Measurements from ENCODE around the gene ILF2.

Gene ILF2

GRCh38 chr1:153624965-153625611 is 45.7 kb downstream of the ILF2 start:
- Histone ChIP-seq H2BK5ac (ENCODE audit: low read length) (no peak overlapping the region), H2BK12ac (ENCODE audit: low read length) (no peak overlapping the region), H3K14ac (ENCODE audit: low read length) (no peak overlapping the region), H3K27me3 (ENCODE audit: control insufficient read depth in 3 of 3, insufficient read depth in 3 of 3, low read depth in 1 of 3, low read length in 3 of 3) (no peaks in the 10 kb centered on the region), H3K27ac (replicated peaks; ENCODE audit: low read length) (no peak overlapping the region), H3K36me3 (replicated peaks in 1 of 2; ENCODE audit: control insufficient read depth in 2 of 2, insufficient read depth in 2 of 2, low read length in 2 of 2) (peaks cover 0 to 35% of the 10 kb centered on the region in 2 donors), H3K4ac (ENCODE audit: low read length) (no peak overlapping the region), H3K23ac (ENCODE audit: low read depth, low read length, poor library complexity) (no peak overlapping the region), H3K9me3 (replicated peaks in 1 of 2; ENCODE audit: control insufficient read depth in 2 of 2, insufficient read depth in 1 of 2, low read depth in 1 of 2, low read length in 2 of 2) (no peaks in the 10 kb centered on the region), H3K4me3 (ENCODE audit: low read length in 2 of 2) (no peak overlapping the region), H3K4me2 (ENCODE audit: insufficient read depth, low read length, poor library complexity, severe bottlenecking) (no peak overlapping the region), H3K18ac (ENCODE audit: low read length) (no peak overlapping the region), H2BK15ac (ENCODE audit: low read length) (no peak overlapping the region), H2BK120ac (ENCODE audit: low read depth, low read length) (no peak overlapping the region), H4K8ac (ENCODE audit: low read depth, low read length) (no peak overlapping the region), H2AFZ (ENCODE audit: low read length) (no peak overlapping the region), H3K79me1 (ENCODE audit: low read depth, low read length) (peaks cover 3% of the 10 kb centered on the region), H2AK5ac (ENCODE audit: low read depth, low read length) (no peak overlapping the region), H3K4me1 (ENCODE audit: control insufficient read depth in 2 of 2, insufficient read depth in 1 of 2, low read depth in 1 of 2, low read length in 2 of 2) (peaks cover 12 to 13% of the 10 kb centered on the region in 2 donors), H4K91ac (ENCODE audit: low read depth, low read length, poor library complexity) (no peak overlapping the region), H3K9ac (ENCODE audit: low read depth, low read length, poor library complexity) (no peak overlapping the region)
- no CpG with 5 or more reads among the region's 10 CpGs for WGBS, 2 donors (ENCODE audit: extremely low coverage in 2 of 2, insufficient read length in 2 of 2, insufficient replicate concordance in 1 of 2)
- no peak for DNase-seq (ENCODE audit: low spot score)

- Histone ChIP-seq H4K91ac (ENCODE audit: low read depth, low read length, poor library complexity) (no peak overlapping the region), H3K27me3 (ENCODE audit: control insufficient read depth in 3 of 3, insufficient read depth in 3 of 3, low read depth in 1 of 3, low read length in 3 of 3) (no peaks in the 10 kb centered on the region), H2AFZ (ENCODE audit: low read length) (no peak overlapping the region), H3K9me3 (replicated peaks in 1 of 2; ENCODE audit: control insufficient read depth in 2 of 2, insufficient read depth in 1 of 2, low read depth in 1 of 2, low read length in 2 of 2) (no peaks in the 10 kb centered on the region), H3K4ac (ENCODE audit: low read length) (no peak overlapping the region), H3K14ac (ENCODE audit: low read length) (no peak overlapping the region), H3K36me3 (replicated peaks in 1 of 2; ENCODE audit: control insufficient read depth in 2 of 2, insufficient read depth in 2 of 2, low read length in 2 of 2) (peaks cover 4 to 50% of the 10 kb centered on the region in 2 donors), H2BK5ac (ENCODE audit: low read length) (no peak overlapping the region), H3K79me1 (ENCODE audit: low read depth, low read length) (peaks cover 3% of the 10 kb centered on the region), H2AK5ac (ENCODE audit: low read depth, low read length) (no peak overlapping the region), H3K27ac (replicated peaks; ENCODE audit: low read length) (no peak overlapping the region), H2BK15ac (ENCODE audit: low read length) (no peak overlapping the region), H2BK12ac (ENCODE audit: low read length) (no peak overlapping the region), H3K4me3 (ENCODE audit: low read length in 2 of 2) (no peak overlapping the region), H3K4me2 (ENCODE audit: insufficient read depth, low read length, poor library complexity, severe bottlenecking) (no peak overlapping the region), H3K23ac (ENCODE audit: low read depth, low read length, poor library complexity) (no peak overlapping the region), H3K9ac (ENCODE audit: low read depth, low read length, poor library complexity) (no peak overlapping the region), H3K18ac (ENCODE audit: low read length) (no peak overlapping the region), H4K8ac (ENCODE audit: low read depth, low read length) (no peak overlapping the region), H3K4me1 (ENCODE audit: control insufficient read depth in 2 of 2, insufficient read depth in 1 of 2, low read depth in 1 of 2, low read length in 2 of 2) (peaks cover 10 to 11% of the 10 kb centered on the region in 2 donors), H2BK120ac (ENCODE audit: low read depth, low read length) (no peak overlapping the region)
- no peak for DNase-seq (ENCODE audit: low spot score)
- WGBS, 2 donors (ENCODE audit: extremely low coverage in 2 of 2, insufficient read length in 2 of 2, insufficient replicate concordance in 1 of 2), result no CpG with 5 or more reads among the region's 7 CpGs
Measured at GRCh38 chr1:153623101-153623500, 47.7 kb downstream of the ILF2 start.

- no peak overlapping the region for H2BK120ac ChIP-seq (ENCODE audit: low read depth, low read length)
- H3K4me3 ChIP-seq (ENCODE audit: low read length in 2 of 2), result no peak overlapping the region
- no peak overlapping the region for H4K8ac ChIP-seq (ENCODE audit: low read depth, low read length)
- H3K4me2 ChIP-seq (ENCODE audit: insufficient read depth, low read length, poor library complexity, severe bottlenecking), result no peak overlapping the region
- no peaks in the 10 kb centered on the region for H3K4me1 ChIP-seq (ENCODE audit: control insufficient read depth in 2 of 2, insufficient read depth in 1 of 2, low read depth in 1 of 2, low read length in 2 of 2)
- H2AK5ac ChIP-seq (ENCODE audit: low read depth, low read length), result no peak overlapping the region
- no peak overlapping the region for H3K18ac ChIP-seq (ENCODE audit: low read length)
- no peak overlapping the region for H3K4ac ChIP-seq (ENCODE audit: low read length)
- no peaks in the 10 kb centered on the region for H3K27me3 ChIP-seq (ENCODE audit: control insufficient read depth in 3 of 3, insufficient read depth in 3 of 3, low read depth in 1 of 3, low read length in 3 of 3)
- no peak overlapping the region for H3K23ac ChIP-seq (ENCODE audit: low read depth, low read length, poor library complexity)
- no peak overlapping the region for H2BK15ac ChIP-seq (ENCODE audit: low read length)
- H3K9ac ChIP-seq (ENCODE audit: low read depth, low read length, poor library complexity), result no peak overlapping the region
- H2BK5ac ChIP-seq (ENCODE audit: low read length), result no peak overlapping the region
- no peak overlapping the region for H2BK12ac ChIP-seq (ENCODE audit: low read length)
- no peak overlapping the region for H3K27ac ChIP-seq (replicated peaks; ENCODE audit: low read length)
- WGBS, 2 donors (ENCODE audit: extremely low coverage in 2 of 2, insufficient read length in 2 of 2, insufficient replicate concordance in 1 of 2), result no CpG with 5 or more reads among the region's 6 CpGs
- no peaks in the 10 kb centered on the region for H3K9me3 ChIP-seq (replicated peaks in 1 of 2; ENCODE audit: control insufficient read depth in 2 of 2, insufficient read depth in 1 of 2, low read depth in 1 of 2, low read length in 2 of 2)
- DNase-seq (ENCODE audit: low spot score), result no peak
- H4K91ac ChIP-seq (ENCODE audit: low read depth, low read length, poor library complexity), result no peak overlapping the region
- peaks cover 4 to 39% of the 10 kb centered on the region in 2 donors for H3K36me3 ChIP-seq (replicated peaks in 1 of 2; ENCODE audit: control insufficient read depth in 2 of 2, insufficient read depth in 2 of 2, low read length in 2 of 2)
- no peak overlapping the region for H2AFZ ChIP-seq (ENCODE audit: low read length)
- H3K79me1 ChIP-seq (ENCODE audit: low read depth, low read length), result no peaks in the 10 kb centered on the region
- H3K14ac ChIP-seq (ENCODE audit: low read length), result no peak overlapping the region
Measured at GRCh38 chr1:153619171-153619570, 51.6 kb downstream of the ILF2 start.

GRCh38 chr1:153617663-153618062 is 53.1 kb downstream of the ILF2 start:
- Histone ChIP-seq H3K23ac (ENCODE audit: low read depth, low read length, poor library complexity) (peak overlapping the region; percentile 83), H3K4me2 (ENCODE audit: insufficient read depth, low read length, poor library complexity, severe bottlenecking) (no peak overlapping the region), H2BK15ac (ENCODE audit: low read length) (no peak overlapping the region), H3K18ac (ENCODE audit: low read length) (no peak overlapping the region), H4K8ac (ENCODE audit: low read depth, low read length) (no peak overlapping the region), H3K79me1 (ENCODE audit: low read depth, low read length) (no peaks in the 10 kb centered on the region), H2BK12ac (ENCODE audit: low read length) (no peak overlapping the region), H3K27me3 (ENCODE audit: control insufficient read depth in 3 of 3, insufficient read depth in 3 of 3, low read depth in 1 of 3, low read length in 3 of 3) (no peaks in the 10 kb centered on the region), H3K9me3 (replicated peaks in 1 of 2; ENCODE audit: control insufficient read depth in 2 of 2, insufficient read depth in 1 of 2, low read depth in 1 of 2, low read length in 2 of 2) (no peaks in the 10 kb centered on the region), H2BK5ac (ENCODE audit: low read length) (no peak overlapping the region), H4K91ac (ENCODE audit: low read depth, low read length, poor library complexity) (no peak overlapping the region), H2AFZ (ENCODE audit: low read length) (no peak overlapping the region), H3K4me3 (ENCODE audit: low read length in 2 of 2) (no peak overlapping the region), H3K14ac (ENCODE audit: low read length) (no peak overlapping the region), H3K4me1 (ENCODE audit: control insufficient read depth in 2 of 2, insufficient read depth in 1 of 2, low read depth in 1 of 2, low read length in 2 of 2) (peaks cover 0 to 3% of the 10 kb centered on the region in 2 donors), H3K36me3 (replicated peaks in 1 of 2; ENCODE audit: control insufficient read depth in 2 of 2, insufficient read depth in 2 of 2, low read length in 2 of 2) (peaks cover 4 to 28% of the 10 kb centered on the region in 2 donors), H2AK5ac (ENCODE audit: low read depth, low read length) (no peak overlapping the region), H3K9ac (ENCODE audit: low read depth, low read length, poor library complexity) (no peak overlapping the region), H3K27ac (replicated peaks; ENCODE audit: low read length) (no peak overlapping the region), H3K4ac (ENCODE audit: low read length) (no peak overlapping the region), H2BK120ac (ENCODE audit: low read depth, low read length) (no peak overlapping the region)
- peak; percentile 37 for DNase-seq (ENCODE audit: low spot score)
- WGBS, 2 donors (ENCODE audit: extremely low coverage in 2 of 2, insufficient read length in 2 of 2, insufficient replicate concordance in 1 of 2), result no CpG with 5 or more reads among the region's 6 CpGs

Measured in neuronal stem cell (in vitro differentiated cells).